GM23338 (cell line): ENCODE data around the gene WDR70. TPM values are rescaled to one million over a fixed set of nuclear protein-coding genes. Genes with fewer than 3 reads are reported as not detected.

Source experiments
- ATAC-seq: fragments of 200-7000 bp; cut with Tn5 transposase; 3 replicates; pipeline ENCODE4 v1.9.1; 2020
- DNase-seq: peaks from one replicate; pipeline ENCODE4 v3.0.0-alpha.2; 2015; ENCODE audit warnings: low spot score
- H2AFZ ChIP-seq: fragments of 200-600 bp; sonication (generic); 2 replicates; pipeline ENCODE4 v1.8.0; 2016; ENCODE audit warnings: antibody characterized with exemption, mild to moderate bottlenecking, moderate library complexity
- H3F3A ChIP-seq: fragments of 200-600 bp; sonication (generic); replicated peaks from 2 replicates; pipeline ENCODE4 v1.8.0; 2017; ENCODE audit warnings: antibody characterized with exemption, mixed run types, low read depth
- H3K27ac ChIP-seq: fragments of 200-600 bp; sonication (generic); 2 replicates; pipeline ENCODE4 v1.6.1; 2016; ENCODE audit warnings: low read depth
- H3K27me3 ChIP-seq: fragments of 200-600 bp; sonication (generic); 2 replicates; pipeline ENCODE4 v1.8.0; 2016; ENCODE audit warnings: mild to moderate bottlenecking, mixed run types, moderate library complexity; ENCODE audit not compliant: insufficient read depth
- H3K36me3 ChIP-seq: fragments of 200-600 bp; sonication (generic); 2 replicates; pipeline ENCODE4 v1.8.0; 2016; ENCODE audit warnings: mild to moderate bottlenecking; ENCODE audit not compliant: insufficient read depth
- H3K4me1 ChIP-seq: fragments of 200-600 bp; sonication (generic); 2 replicates; pipeline ENCODE4 v1.8.0; 2016; ENCODE audit warnings: mild to moderate bottlenecking, moderate library complexity; ENCODE audit not compliant: insufficient read depth
- H3K4me2 ChIP-seq: fragments of 200-600 bp; sonication (generic); 2 replicates; pipeline ENCODE4 v1.7.1; 2017; ENCODE audit warnings: mixed run types
- H3K4me3 ChIP-seq: fragments of 200-600 bp; sonication (generic); 2 replicates; pipeline ENCODE4 v1.6.1; 2016; ENCODE audit warnings: mixed run types
- H3K79me2 ChIP-seq: fragments of 200-600 bp; sonication (generic); replicated peaks from 2 replicates; pipeline ENCODE4 v1.8.0; 2017; ENCODE audit warnings: mild to moderate bottlenecking; ENCODE audit not compliant: insufficient read depth
- H3K9me2 ChIP-seq: fragments of 200-600 bp; sonication (generic); 2 replicates; pipeline ENCODE4 v1.8.0; 2017; ENCODE audit not compliant: insufficient read depth
- H4K20me1 ChIP-seq: fragments of 200-600 bp; sonication (generic); replicated peaks from 2 replicates; pipeline ENCODE4 v1.8.0; 2017; ENCODE audit warnings: mild to moderate bottlenecking; ENCODE audit not compliant: insufficient read depth
- H3K27ac Mint-ChIP-seq: 2 replicates; pipeline ENCODE4 v1.8.0; 2020; ENCODE audit warnings: inconsistent platforms, mild to moderate bottlenecking, moderate library complexity, mixed read lengths
- H3K27me3 Mint-ChIP-seq: 3 replicates; pipeline ENCODE4 v1.8.0; 2022; ENCODE audit warnings: low read depth, mild to moderate bottlenecking, moderate library complexity, mixed read lengths, inconsistent platforms; ENCODE audit not compliant: insufficient read depth, poor library complexity
- H3K36me3 Mint-ChIP-seq: 3 replicates; pipeline ENCODE4 v1.8.0; 2021; ENCODE audit warnings: low read depth, mild to moderate bottlenecking, inconsistent platforms, moderate library complexity, mixed read lengths
- H3K4me1 Mint-ChIP-seq: 3 replicates; pipeline ENCODE4 v1.8.0; 2020; ENCODE audit warnings: mild to moderate bottlenecking, inconsistent platforms, mixed read lengths
- H3K4me3 Mint-ChIP-seq: 3 replicates; pipeline ENCODE4 v1.8.0; 2021; ENCODE audit warnings: moderate library complexity, mild to moderate bottlenecking, inconsistent platforms, mixed read lengths
- H3K9me3 Mint-ChIP-seq: 3 replicates; pipeline ENCODE4 v1.8.0; 2020; ENCODE audit warnings: moderate library complexity, mild to moderate bottlenecking, inconsistent platforms, mixed read lengths
- CREB1 ChIP-seq: fragments of 250-450 bp; sonication (Bioruptor Pico); IDR thresholded peaks from 2 replicates; pipeline ENCODE4 v1.5.0; 2020; ENCODE audit warnings: low read depth, mild to moderate bottlenecking, moderate library complexity
- ETS1 ChIP-seq: IDR thresholded peaks from 2 replicates; pipeline ENCODE4 v1.6.1; 2016; ENCODE audit warnings: antibody characterized with exemption
- EZH2 ChIP-seq: fragments of 200-600 bp; sonication (generic); IDR thresholded peaks from one replicate; pipeline ENCODE4 v1.8.0; 2017; ENCODE audit warnings: antibody characterized with exemption, mild to moderate bottlenecking, low read depth; ENCODE audit not compliant: unreplicated experiment
- EZH2phosphoT487 ChIP-seq: fragments of 200-600 bp; sonication (generic); IDR thresholded peaks from one replicate; pipeline ENCODE4 v1.8.1; 2018; ENCODE audit warnings: antibody characterized with exemption; ENCODE audit not compliant: unreplicated experiment
- JUNB ChIP-seq: IDR thresholded peaks from one replicate; pipeline ENCODE4 v1.6.1; 2016; ENCODE audit warnings: antibody characterized with exemption; ENCODE audit not compliant: unreplicated experiment
- NANOG ChIP-seq: IDR thresholded peaks from 2 replicates; pipeline ENCODE4 v1.6.1; 2016; ENCODE audit warnings: antibody characterized with exemption, borderline replicate concordance
- POLR2AphosphoS5 ChIP-seq: IDR thresholded peaks from 2 replicates; pipeline ENCODE4 v1.6.1; 2016; ENCODE audit warnings: antibody characterized with exemption, low read depth
- STAT1 ChIP-seq: IDR thresholded peaks from one replicate; pipeline ENCODE4 v1.6.1; 2016; ENCODE audit warnings: antibody characterized with exemption; ENCODE audit not compliant: unreplicated experiment
- ZNF114 ChIP-seq: fragments of 250-450 bp; sonication (Bioruptor Pico); IDR thresholded peaks from 2 replicates; pipeline ENCODE4 v1.5.0; 2020; ENCODE audit warnings: mild to moderate bottlenecking, moderate library complexity
- ZNF331 ChIP-seq: fragments of 250-450 bp; sonication (Bioruptor Pico); IDR thresholded peaks from 2 replicates; pipeline ENCODE4 v1.5.0; 2020; ENCODE audit warnings: low read depth, mild to moderate bottlenecking, moderate library complexity
- polyA plus RNA-seq: library from polyadenylated mRNA; unstranded; fragments of >200 nt; fragmentation: Nextera tagmentation; extraction: Ambion mirVana; gene quantifications from 2 replicates; pipeline ENCODE4 v1.2.1, GENCODE V29; 2016
- total RNA-seq: library from RNA; depleted of rRNA; stranded (reverse); fragments of >200 nt; shearing (Covaris generic); gene quantifications from 2 replicates; pipeline ENCODE4 v1.2.3, GENCODE V29; 2014
- TF ChIP-seq, protein P1 (sequence below): IDR thresholded peaks from one replicate; pipeline ENCODE4 v1.6.1; 2018; ENCODE audit warnings: antibody characterized with exemption; ENCODE audit not compliant: unreplicated experiment
- TF ChIP-seq, protein P2 (sequence below), 2 experiments: fragments of 200-600 bp in 1 of 2; sonication (generic) in 1 of 2; conservative IDR thresholded peaks; 2 replicates each; pipeline versions ENCODE4 v1.5.1 to v1.6.1; 2016 to 2017; ENCODE audit warnings: antibody characterized with exemption in 2 of 2, low read depth in 2 of 2, mild to moderate bottlenecking in 2 of 2, moderate library complexity in 1 of 2
- TF ChIP-seq, protein P3 (sequence below): fragments of 250-450 bp; sonication (Bioruptor Pico); IDR thresholded peaks from 2 replicates; pipeline ENCODE4 v1.5.0; 2020; ENCODE audit warnings: mild to moderate bottlenecking, moderate library complexity

WDR70 gene
- total and polyA plus RNA-seq, 2 experiments from 2014 or later: 34.9 to 86.7 TPM

GRCh38 chr5:37641933-37642332, 262.8 kb downstream of the WDR70 start:
- H3K9me2 ChIP-seq: no peaks in the 10 kb centered on the region
- H3K27ac ChIP-seq: no peak overlapping the region
- no peak overlapping the region; the same call in 1 of the 2 replicates for H3K27ac Mint-ChIP-seq
- H3K27me3 ChIP-seq: no peaks in the 10 kb centered on the region
- no peak overlapping the region for H3K4me3 Mint-ChIP-seq
- ATAC-seq (no peak), DNase-seq (no peak)
- no peak for TF ChIP-seq NANOG
- TF ChIP-seq, protein P1, sequence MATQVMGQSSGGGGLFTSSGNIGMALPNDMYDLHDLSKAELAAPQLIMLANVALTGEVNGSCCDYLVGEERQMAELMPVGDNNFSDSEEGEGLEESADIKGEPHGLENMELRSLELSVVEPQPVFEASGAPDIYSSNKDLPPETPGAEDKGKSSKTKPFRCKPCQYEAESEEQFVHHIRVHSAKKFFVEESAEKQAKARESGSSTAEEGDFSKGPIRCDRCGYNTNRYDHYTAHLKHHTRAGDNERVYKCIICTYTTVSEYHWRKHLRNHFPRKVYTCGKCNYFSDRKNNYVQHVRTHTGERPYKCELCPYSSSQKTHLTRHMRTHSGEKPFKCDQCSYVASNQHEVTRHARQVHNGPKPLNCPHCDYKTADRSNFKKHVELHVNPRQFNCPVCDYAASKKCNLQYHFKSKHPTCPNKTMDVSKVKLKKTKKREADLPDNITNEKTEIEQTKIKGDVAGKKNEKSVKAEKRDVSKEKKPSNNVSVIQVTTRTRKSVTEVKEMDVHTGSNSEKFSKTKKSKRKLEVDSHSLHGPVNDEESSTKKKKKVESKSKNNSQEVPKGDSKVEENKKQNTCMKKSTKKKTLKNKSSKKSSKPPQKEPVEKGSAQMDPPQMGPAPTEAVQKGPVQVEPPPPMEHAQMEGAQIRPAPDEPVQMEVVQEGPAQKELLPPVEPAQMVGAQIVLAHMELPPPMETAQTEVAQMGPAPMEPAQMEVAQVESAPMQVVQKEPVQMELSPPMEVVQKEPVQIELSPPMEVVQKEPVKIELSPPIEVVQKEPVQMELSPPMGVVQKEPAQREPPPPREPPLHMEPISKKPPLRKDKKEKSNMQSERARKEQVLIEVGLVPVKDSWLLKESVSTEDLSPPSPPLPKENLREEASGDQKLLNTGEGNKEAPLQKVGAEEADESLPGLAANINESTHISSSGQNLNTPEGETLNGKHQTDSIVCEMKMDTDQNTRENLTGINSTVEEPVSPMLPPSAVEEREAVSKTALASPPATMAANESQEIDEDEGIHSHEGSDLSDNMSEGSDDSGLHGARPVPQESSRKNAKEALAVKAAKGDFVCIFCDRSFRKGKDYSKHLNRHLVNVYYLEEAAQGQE: no peak
- no peak for TF ChIP-seq JUNB
- TF ChIP-seq EZH2: no peak
- TF ChIP-seq ZNF114 (CRISPR knock-in tag): no peak
- no peak for TF ChIP-seq ZNF331 (CRISPR knock-in tag)
- TF ChIP-seq CREB1 (CRISPR knock-in tag): no peak
- TF ChIP-seq STAT1: no peak
- TF ChIP-seq, protein P2, sequence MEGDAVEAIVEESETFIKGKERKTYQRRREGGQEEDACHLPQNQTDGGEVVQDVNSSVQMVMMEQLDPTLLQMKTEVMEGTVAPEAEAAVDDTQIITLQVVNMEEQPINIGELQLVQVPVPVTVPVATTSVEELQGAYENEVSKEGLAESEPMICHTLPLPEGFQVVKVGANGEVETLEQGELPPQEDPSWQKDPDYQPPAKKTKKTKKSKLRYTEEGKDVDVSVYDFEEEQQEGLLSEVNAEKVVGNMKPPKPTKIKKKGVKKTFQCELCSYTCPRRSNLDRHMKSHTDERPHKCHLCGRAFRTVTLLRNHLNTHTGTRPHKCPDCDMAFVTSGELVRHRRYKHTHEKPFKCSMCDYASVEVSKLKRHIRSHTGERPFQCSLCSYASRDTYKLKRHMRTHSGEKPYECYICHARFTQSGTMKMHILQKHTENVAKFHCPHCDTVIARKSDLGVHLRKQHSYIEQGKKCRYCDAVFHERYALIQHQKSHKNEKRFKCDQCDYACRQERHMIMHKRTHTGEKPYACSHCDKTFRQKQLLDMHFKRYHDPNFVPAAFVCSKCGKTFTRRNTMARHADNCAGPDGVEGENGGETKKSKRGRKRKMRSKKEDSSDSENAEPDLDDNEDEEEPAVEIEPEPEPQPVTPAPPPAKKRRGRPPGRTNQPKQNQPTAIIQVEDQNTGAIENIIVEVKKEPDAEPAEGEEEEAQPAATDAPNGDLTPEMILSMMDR (conservative IDR thresholded peaks at IDR 0.05; ENCODE audit: low read depth in 2 of 2): no peak
- TF ChIP-seq POLR2AphosphoS5: no peak
- no peak for TF ChIP-seq ETS1
- TF ChIP-seq EZH2phosphoT487: no peak
- TF ChIP-seq, protein P3, sequence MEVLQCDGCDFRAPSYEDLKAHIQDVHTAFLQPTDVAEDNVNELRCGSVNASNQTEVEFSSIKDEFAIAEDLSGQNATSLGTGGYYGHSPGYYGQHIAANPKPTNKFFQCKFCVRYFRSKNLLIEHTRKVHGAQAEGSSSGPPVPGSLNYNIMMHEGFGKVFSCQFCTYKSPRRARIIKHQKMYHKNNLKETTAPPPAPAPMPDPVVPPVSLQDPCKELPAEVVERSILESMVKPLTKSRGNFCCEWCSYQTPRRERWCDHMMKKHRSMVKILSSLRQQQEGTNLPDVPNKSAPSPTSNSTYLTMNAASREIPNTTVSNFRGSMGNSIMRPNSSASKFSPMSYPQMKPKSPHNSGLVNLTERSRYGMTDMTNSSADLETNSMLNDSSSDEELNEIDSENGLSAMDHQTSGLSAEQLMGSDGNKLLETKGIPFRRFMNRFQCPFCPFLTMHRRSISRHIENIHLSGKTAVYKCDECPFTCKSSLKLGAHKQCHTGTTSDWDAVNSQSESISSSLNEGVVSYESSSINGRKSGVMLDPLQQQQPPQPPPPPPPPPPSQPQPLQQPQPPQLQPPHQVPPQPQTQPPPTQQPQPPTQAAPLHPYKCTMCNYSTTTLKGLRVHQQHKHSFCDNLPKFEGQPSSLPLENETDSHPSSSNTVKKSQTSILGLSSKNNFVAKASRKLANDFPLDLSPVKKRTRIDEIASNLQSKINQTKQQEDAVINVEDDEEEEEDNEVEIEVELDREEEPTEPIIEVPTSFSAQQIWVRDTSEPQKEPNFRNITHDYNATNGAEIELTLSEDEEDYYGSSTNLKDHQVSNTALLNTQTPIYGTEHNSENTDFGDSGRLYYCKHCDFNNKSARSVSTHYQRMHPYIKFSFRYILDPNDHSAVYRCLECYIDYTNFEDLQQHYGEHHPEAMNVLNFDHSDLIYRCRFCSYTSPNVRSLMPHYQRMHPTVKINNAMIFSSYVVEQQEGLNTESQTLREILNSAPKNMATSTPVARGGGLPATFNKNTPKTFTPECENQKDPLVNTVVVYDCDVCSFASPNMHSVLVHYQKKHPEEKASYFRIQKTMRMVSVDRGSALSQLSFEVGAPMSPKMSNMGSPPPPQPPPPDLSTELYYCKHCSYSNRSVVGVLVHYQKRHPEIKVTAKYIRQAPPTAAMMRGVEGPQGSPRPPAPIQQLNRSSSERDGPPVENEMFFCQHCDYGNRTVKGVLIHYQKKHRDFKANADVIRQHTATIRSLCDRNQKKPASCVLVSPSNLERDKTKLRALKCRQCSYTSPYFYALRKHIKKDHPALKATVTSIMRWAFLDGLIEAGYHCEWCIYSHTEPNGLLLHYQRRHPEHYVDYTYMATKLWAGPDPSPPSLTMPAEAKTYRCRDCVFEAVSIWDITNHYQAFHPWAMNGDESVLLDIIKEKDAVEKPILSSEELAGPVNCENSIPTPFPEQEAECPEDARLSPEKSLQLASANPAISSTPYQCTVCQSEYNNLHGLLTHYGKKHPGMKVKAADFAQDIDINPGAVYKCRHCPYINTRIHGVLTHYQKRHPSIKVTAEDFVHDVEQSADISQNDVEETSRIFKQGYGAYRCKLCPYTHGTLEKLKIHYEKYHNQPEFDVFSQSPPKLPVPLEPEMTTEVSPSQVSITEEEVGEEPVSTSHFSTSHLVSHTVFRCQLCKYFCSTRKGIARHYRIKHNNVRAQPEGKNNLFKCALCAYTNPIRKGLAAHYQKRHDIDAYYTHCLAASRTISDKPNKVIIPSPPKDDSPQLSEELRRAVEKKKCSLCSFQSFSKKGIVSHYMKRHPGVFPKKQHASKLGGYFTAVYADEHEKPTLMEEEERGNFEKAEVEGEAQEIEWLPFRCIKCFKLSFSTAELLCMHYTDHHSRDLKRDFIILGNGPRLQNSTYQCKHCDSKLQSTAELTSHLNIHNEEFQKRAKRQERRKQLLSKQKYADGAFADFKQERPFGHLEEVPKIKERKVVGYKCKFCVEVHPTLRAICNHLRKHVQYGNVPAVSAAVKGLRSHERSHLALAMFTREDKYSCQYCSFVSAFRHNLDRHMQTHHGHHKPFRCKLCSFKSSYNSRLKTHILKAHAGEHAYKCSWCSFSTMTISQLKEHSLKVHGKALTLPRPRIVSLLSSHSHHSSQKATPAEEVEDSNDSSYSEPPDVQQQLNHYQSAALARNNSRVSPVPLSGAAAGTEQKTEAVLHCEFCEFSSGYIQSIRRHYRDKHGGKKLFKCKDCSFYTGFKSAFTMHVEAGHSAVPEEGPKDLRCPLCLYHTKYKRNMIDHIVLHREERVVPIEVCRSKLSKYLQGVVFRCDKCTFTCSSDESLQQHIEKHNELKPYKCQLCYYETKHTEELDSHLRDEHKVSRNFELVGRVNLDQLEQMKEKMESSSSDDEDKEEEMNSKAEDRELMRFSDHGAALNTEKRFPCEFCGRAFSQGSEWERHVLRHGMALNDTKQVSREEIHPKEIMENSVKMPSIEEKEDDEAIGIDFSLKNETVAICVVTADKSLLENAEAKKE: no peak
- no peaks in the 10 kb centered on the region for H3F3A ChIP-seq
- no peak overlapping the region for H3K4me3 ChIP-seq
- no peaks in the 10 kb centered on the region for H4K20me1 ChIP-seq
- no peaks in the 10 kb centered on the region; the same call in 1 of the 2 replicates for H3K79me2 ChIP-seq
- H3K4me1 Mint-ChIP-seq: peaks cover 5% of the 10 kb centered on the region; the same call in 2 of the 3 replicates
- peaks cover 2% of the 10 kb centered on the region for H3K27me3 Mint-ChIP-seq
- H3K4me2 ChIP-seq: no peak overlapping the region
- H2AFZ ChIP-seq: no peak overlapping the region
- H3K36me3 ChIP-seq: no peaks in the 10 kb centered on the region
- H3K9me3 Mint-ChIP-seq: no peaks in the 10 kb centered on the region
- H3K36me3 Mint-ChIP-seq: no peaks in the 10 kb centered on the region
- H3K4me1 ChIP-seq: no peaks in the 10 kb centered on the region
